NCI-H2227 (cell line): ENCODE data around the gene CACTIN.
"Not testable (repeated sequence)": the region's sequence is repeated elsewhere in the genome, so short reads cannot be mapped to it uniquely, and the experiment has no call there.

Source experiments
- DNase-seq: peaks from one replicate; lab custom pipeline; 2025; ENCODE audit not compliant: unreplicated experiment; lab: John Stamatoyannopoulos, UW

CACTIN gene

GRCh38 chr19:3626473-3627350 is at the start of gene CACTIN:
Gene CACTIN, minus strand, starts transcription at chr19:3626790. Its CDS starts 28 bp downstream, at chr19:3626762.
- DNase-seq: peak; percentile 97

DNA sequence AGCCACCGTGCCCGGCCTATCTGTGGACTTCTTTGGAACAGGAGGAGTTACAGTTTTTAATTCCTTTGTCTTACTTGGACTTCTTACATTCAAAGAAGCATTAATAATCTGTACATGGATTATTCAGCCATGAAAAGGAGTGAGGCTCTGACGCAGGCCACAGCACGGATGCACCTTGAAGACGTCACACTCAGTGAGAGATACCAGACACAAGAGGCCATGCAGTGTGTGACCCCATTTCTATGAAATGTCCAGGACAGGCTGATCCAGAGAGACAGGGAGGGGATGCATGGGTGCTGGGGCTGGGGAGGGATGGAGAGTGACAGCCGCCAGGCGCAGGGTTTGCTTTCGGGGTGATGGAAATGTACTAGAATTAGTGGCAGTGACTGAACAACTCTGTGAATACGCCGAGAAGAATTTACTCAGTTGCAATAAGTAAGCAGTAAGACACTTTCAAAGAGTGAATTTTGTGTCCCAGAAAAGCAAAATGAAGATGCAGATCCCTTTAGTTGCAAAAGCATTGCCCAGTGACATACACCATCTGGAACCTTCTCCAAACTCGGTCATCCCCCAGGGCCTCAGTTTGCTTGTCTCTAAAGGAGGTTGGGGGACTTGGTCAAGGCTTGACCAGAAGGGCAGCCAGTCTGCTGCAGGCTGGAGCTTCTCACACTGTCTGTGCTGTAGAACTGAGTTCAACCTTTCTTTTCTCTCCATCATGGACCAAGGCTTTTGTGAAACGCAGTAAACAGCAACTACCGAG is 48.4 kb upstream of the CACTIN start:
- DNase-seq: no peak

DNA sequence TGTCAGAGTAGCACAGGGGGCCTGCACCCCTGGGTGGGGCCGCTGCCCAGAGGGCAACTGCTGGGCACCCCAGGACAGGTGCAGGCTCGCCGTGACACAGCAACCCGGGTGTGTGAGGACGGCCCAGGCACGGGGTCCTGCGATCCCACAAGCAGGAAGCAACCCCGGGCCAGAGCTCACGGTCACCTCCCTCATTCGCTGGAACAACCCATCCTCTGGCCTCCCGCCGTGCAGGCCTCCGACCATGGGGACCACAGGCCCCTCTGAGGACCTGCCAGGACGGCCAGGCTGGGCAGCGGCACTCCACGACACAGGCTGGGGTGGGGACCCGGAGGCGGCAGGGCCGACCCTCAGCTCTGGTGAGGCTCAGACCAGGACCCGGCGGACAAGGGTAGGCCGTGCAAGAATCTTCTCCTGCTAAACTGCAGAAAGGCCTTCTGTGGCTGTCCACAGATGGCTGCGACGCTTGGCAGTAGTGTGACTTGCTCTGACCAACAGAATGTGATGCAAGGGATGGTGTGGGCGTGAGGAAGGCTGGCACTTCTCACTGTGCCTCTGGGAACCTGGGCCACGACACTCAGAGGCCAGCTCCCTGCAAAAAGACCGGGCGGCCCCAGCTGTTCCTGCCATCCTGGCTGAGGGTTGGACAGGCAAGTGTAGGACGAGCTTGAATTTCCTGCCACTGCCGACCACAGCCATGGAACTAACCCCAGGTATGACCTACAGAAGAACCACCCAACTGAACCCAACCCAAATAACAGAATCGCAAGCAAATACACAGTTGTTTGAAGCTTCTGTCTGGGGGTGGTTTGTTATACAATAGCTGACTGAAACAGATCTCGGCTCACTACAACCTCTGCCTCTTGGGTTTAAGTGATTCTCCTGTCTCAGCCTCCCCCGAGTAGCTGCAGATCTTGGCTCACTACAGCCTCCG is 47.2 kb upstream of the CACTIN start:
- no peak for DNase-seq

DNA sequence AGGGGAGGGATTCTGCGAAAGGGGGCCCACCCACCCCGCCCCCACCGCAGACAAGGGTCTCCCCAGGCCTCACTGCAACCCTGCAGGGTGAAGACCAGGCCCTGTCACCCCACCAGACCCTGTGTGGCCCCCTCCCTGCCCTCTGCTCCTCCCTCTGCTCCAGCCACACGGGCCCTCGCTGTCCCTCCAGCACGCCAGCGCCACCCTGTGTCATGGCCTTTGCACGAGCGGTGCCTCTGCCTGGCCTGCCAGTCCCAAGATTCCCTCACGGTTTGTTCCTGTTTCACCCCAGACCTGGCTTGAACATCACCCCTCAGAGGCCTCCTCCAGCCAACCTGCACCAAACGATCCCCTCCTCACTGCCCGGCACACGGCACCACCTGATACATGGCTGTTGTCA is 46.4 kb upstream of the CACTIN start:
- DNase-seq: no peak

- DNase-seq: no peak
These were observed 46.0 kb upstream of the CACTIN start for GRCh38 chr19:3672575-3672948.

- no peak for DNase-seq
These were observed 45.3 kb upstream of the CACTIN start for GRCh38 chr19:3671680-3672574.

GRCh38 chr19:3670796-3671679 is 44.4 kb upstream of the CACTIN start:
- DNase-seq: no peak

- peak; percentile 12 for DNase-seq
These were observed 43.6 kb upstream of the CACTIN start for GRCh38 chr19:3669947-3670795.

GRCh38 chr19:3669082-3669946 is 42.7 kb upstream of the CACTIN start:
- DNase-seq: peak; percentile 31

DNA sequence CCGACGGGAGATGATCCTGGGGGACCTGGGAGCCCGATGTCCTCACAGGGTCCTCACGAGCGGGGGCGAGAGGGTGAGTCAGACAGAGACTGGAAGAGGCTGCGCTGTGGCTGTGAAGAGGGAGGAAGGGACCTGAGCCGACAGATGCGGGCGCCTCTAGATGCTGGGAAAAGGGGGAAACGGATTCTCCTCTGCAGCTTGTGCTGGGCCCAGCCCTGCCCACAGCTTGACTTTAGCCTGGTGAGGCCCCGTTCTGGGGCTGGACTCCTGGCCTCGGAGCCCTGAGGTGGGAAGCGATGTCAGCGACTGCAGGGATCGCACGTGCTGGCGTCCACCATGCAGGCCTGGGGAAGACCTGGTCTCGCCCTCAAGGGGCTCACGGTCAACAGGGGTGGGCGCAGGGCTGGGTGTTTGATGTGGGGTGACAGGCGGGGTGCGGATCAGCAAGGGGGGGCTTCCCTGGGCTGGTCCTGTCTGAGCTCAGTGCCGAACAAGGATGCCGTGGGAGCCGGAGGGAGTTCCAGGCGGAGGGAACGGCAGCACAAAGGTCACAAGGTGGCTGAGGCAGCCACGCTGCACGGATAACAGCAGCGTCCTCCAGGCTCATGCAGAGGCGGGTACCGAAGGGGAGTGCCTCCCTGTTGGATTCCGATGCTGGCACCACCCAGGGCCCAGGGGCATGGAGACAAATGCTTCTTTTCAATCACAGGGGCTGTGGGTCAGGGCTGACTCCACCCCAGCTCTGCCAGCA is 41.9 kb upstream of the CACTIN start:
- no peak for DNase-seq

DNA sequence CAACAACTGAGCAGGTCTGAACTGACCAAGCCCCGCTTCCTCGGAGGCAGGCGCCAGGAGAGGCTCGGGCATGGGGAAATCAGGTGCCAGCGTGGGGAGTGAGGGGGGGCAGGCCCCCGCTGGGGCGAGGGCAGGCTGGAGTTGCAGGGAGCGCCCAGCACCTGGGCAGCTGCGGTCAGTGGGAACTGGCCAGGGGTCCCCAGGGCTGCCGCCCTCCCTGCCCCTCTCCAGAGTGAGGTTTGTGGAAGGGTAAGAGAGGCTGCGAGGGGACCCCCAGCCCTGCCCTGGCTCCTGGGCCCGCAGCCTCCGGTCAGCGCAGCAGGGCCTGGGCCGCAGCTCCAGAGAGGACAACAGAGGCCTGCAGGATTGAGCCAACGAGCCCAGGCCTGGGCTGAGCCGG is 41.2 kb upstream of the CACTIN start:
- no peak for DNase-seq

DNA sequence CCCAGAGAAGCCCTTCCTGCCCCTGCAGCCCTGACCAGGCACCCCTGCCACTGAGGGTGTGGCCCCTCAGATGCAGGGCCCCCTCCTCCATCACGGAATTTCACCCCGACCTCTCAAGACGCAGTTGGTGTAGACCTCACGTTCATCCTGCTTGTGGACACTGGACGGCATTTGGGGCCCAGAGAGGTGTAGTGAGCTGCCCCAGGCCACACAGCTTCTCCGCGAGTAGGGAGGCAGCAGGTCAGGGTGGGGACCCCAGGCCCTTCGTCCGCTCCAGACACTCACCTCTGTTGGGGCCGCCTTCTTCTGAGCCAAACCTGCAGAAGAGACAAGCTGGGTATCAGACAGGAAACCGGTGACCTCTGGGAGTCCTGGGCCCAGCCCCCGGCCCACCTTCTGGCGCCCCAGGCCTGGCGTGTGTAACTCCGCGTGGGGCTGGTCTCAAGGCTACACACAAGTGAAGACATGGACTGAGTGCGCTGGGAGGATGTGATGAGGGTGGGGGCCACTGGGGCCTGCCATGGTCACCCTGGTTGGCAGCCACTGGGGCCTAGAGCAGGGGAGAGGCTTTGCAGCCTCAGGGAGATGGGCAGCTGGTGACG is 40.5 kb upstream of the CACTIN start:
- no peak for DNase-seq

GRCh38 chr19:3666545-3666856 is 39.9 kb upstream of the CACTIN start:
- not testable (repeated sequence) for DNase-seq

GRCh38 chr19:3665681-3666544 is 39.3 kb upstream of the CACTIN start:
- peak; percentile 31 for DNase-seq

DNA sequence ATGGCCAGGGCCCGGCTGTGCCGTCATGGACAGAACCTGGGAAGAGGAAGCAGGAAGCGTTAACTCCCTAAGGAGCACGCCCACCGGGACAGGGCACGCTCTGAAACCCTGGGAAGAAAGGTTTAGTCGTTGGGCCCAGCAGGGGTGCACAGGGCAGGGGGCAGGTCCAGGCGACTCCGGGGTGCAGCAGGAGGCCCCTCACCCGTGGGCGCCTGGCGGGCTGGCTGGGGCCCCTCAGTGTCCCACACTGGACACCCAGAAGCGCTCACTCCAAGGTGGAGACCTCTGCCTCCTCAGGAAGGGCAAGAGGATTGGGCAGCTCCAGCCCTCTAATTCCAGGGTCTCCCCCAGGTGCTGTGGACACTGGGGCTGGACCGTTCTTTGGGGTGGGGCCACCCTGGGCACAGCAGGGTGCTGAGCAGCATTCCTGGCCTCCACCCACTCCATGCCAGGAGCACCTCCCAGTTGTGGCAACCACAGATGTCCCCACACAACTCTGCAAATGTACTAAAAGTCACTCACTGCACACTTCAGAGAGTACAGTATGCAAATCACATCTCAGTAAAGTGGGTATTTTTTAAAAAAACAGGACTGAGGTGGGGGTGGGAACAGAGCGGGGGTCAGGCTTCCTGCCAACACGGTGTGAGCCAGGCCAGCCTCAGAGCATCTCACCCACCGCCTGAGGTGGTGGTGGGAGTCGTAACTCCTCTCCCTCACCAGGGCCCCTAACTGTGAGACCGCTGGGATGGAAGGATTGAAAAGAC is 38.5 kb upstream of the CACTIN start:
- no peak for DNase-seq
